Astrocyte of the hippocampus (primary cell): ENCODE results near the gene TFDP2.
A peak's percentile ranks its signal among the peaks of the same experiment; 100 is the strongest.
"Not testable (repeated sequence)": the region's sequence is repeated elsewhere in the genome, so short reads cannot be mapped to it uniquely, and the experiment has no call there.

Experiments
- DNase-seq: peaks from one replicate; pipeline ENCODE4 v3.0.0; 2011; ENCODE audit warnings: low read depth, low spot score

The TFDP2 gene

GRCh38 chr3:142127941-142128658 lies 21.2 kb downstream of the TFDP2 start:
- DNase-seq = no peak

- no peak for DNase-seq
Measured at GRCh38 chr3:142124243-142124642, 25.1 kb downstream of the TFDP2 start.

GRCh38 chr3:142120707-142121106 lies 28.6 kb downstream of the TFDP2 start:
- no peak for DNase-seq

- DNase-seq = no peak
Measured at GRCh38 chr3:142118911-142119310, 30.4 kb downstream of the TFDP2 start.

GRCh38 chr3:142117056-142117851 lies 32.1 kb downstream of the TFDP2 start:
- DNase-seq = peak; percentile 72

GRCh38 chr3:142115867-142116668 lies 33.3 kb downstream of the TFDP2 start:
- DNase-seq = no peak

- no peak for DNase-seq
Measured at GRCh38 chr3:142112601-142113000, 36.7 kb downstream of the TFDP2 start.

GRCh38 chr3:142106548-142106947 lies 42.8 kb downstream of the TFDP2 start:
- DNase-seq = no peak

GRCh38 chr3:142105991-142106390 lies 43.4 kb downstream of the TFDP2 start:
- DNase-seq = no peak

- DNase-seq = no peak
Measured at GRCh38 chr3:142104763-142105162, 44.6 kb downstream of the TFDP2 start.

GRCh38 chr3:142098964-142099363 lies 50.4 kb downstream of the TFDP2 start:
- no peak for DNase-seq

- DNase-seq = no peak
Measured at GRCh38 chr3:142097099-142097843, 52.1 kb downstream of the TFDP2 start.

- no peak for DNase-seq
Measured at GRCh38 chr3:142095841-142096240, 53.5 kb downstream of the TFDP2 start.

- not testable (repeated sequence) for DNase-seq
Measured at GRCh38 chr3:142088925-142089324, 60.4 kb downstream of the TFDP2 start.

- DNase-seq = peak; percentile 17
Measured at GRCh38 chr3:142088522-142088921, 60.8 kb downstream of the TFDP2 start.

- DNase-seq = peak; percentile 39
Measured at GRCh38 chr3:142087676-142088075, 61.7 kb downstream of the TFDP2 start.

GRCh38 chr3:142086581-142087090 lies 62.7 kb downstream of the TFDP2 start:
- DNase-seq = no peak

- no peak for DNase-seq
Measured at GRCh38 chr3:142081178-142081577, 68.2 kb downstream of the TFDP2 start.

GRCh38 chr3:142077859-142078500 lies 71.4 kb downstream of the TFDP2 start:
- no peak for DNase-seq

- DNase-seq = no peak
Measured at GRCh38 chr3:142077155-142077858, 72.0 kb downstream of the TFDP2 start.
